ENCODE measurements around the gene MGAT3.

Gene MGAT3

DNA sequence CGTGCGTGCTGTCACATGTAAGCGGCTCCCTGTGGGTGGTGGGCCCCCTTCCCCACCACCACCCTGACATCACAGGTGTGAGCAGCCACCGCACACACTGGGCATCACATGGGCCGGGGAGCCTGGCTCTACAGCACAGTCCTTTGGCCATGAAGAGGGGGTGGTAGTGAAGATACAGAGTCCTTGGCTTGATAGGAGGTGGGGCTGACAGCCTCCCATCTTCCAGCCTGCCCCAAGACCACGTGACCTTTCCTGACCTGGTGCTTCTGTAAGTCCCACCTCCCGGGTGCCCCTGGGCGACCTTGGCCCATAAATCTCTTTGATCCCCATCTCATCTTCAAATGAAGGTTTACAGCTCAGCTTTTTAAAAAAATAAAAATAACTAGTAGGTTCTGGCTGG, 21.2 kb upstream of the MGAT3 start:
- H3K36me3 ChIP-seq (ENCODE audit: control insufficient read depth in 2 of 2, insufficient read depth in 2 of 2, low read length in 2 of 2), result peaks cover 5 to 10% of the 10 kb centered on the region in 2 donors
- peaks cover 26% of the 10 kb centered on the region for H3K4me1 ChIP-seq (ENCODE audit: control insufficient read depth, insufficient read depth, low read length)
- H3K27me3 ChIP-seq (ENCODE audit: control insufficient read depth in 1 of 2, insufficient read depth in 2 of 2, low read length in 2 of 2), result peaks cover 6 to 12% of the 10 kb centered on the region in 2 donors
- H3K27ac ChIP-seq (ENCODE audit: low read length), result no peak overlapping the region
- no peak overlapping the region for H3K4me3 ChIP-seq (ENCODE audit: low read length in 2 of 2)
- H3K9ac ChIP-seq (ENCODE audit: low read length in 2 of 2), result no peak overlapping the region
- H3K9me3 ChIP-seq (ENCODE audit: control insufficient read depth in 2 of 2, low read length in 2 of 2), result no peaks in the 10 kb centered on the region

DNA sequence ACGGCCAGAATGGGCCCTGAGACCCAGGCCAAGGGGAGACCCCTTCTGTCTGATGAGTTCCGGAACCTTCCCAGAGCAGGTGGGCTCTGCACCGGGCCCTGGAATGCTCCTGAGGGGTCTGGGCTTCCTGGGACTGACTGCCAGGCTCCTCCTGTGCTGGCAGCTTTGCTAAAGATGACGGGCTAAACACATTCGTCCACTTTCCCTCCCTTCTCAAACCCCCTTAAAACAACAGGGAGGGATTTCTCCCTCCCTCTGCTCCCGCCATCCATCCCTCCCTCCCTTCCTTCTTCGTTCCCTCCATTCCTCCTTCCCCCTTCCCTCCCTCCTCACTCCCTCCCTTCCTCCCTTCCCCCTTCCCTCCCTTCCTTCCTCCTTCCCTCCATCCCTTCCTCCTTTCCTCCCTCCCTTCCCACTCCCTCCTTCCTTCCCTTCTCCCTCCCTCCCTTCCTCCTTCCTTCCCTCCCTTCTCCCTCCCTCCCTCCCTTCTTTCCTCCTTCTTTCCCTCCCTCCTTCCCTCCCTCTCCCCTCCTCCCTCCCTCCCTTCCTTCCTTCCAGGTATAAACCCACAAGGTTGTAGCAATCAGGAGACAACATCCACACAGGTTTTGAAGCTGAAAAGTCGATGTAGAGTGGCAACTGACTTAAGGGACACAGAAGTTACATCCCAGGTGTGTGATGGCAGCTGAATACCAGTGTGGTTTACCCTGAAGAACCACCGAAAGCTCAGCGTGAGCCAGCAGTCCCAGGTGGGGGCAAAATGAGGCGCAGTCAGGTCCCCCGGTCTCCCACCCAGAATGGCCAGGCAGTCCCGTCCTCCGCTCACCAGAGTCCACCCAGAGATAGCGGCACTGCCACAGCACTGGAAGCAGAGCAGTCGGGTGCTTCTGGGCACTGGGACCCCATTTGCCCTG, 18.8 kb upstream of the MGAT3 start:
- peaks cover 11% of the 10 kb centered on the region for H3K4me1 ChIP-seq (ENCODE audit: control insufficient read depth, insufficient read depth, low read length)
- H3K27ac ChIP-seq (ENCODE audit: low read length), result no peak overlapping the region
- H3K27me3 ChIP-seq (ENCODE audit: control insufficient read depth in 1 of 2, insufficient read depth in 2 of 2, low read length in 2 of 2), result peaks cover 10 to 18% of the 10 kb centered on the region in 2 donors
- peaks cover 0 to 5% of the 10 kb centered on the region in 2 donors for H3K36me3 ChIP-seq (ENCODE audit: control insufficient read depth in 2 of 2, insufficient read depth in 2 of 2, low read length in 2 of 2)
- peak overlapping the region; percentile 43 to 52 for H3K4me3 ChIP-seq (ENCODE audit: low read length in 2 of 2)
- H3K9ac ChIP-seq (ENCODE audit: low read length in 2 of 2), result peak overlapping the region in 1 of 2 donors; percentile 33
- H3K9me3 ChIP-seq (ENCODE audit: control insufficient read depth in 2 of 2, low read length in 2 of 2), result no peaks in the 10 kb centered on the region

DNA sequence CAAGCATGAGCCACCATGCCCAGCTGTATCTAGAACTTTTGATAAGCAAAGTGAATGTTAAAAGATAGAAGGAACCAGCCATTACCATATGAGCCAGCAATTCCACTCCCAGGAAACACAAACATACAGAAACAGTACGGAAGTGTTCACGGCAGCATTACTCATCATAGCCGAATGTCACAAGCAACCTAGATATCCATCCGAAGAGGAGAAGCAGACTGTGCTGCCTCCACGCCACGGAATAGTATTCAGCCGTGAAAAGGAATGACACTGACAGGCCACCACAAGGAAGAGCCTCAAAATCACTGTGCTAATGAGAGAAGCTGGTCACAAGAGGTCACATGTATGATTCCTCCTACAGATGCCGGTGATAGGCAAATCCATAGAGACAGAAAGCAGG, 17.6 kb upstream of the MGAT3 start:
- H3K9ac ChIP-seq (ENCODE audit: low read length in 2 of 2), result no peak overlapping the region
- no peaks in the 10 kb centered on the region for H3K9me3 ChIP-seq (ENCODE audit: control insufficient read depth in 2 of 2, low read length in 2 of 2)
- H3K27ac ChIP-seq (ENCODE audit: low read length), result no peak overlapping the region
- peaks cover 9% of the 10 kb centered on the region for H3K4me1 ChIP-seq (ENCODE audit: control insufficient read depth, insufficient read depth, low read length)
- no peak overlapping the region for H3K4me3 ChIP-seq (ENCODE audit: low read length in 2 of 2)
- peaks cover 0 to 2% of the 10 kb centered on the region in 2 donors for H3K36me3 ChIP-seq (ENCODE audit: control insufficient read depth in 2 of 2, insufficient read depth in 2 of 2, low read length in 2 of 2)
- H3K27me3 ChIP-seq (ENCODE audit: control insufficient read depth in 1 of 2, insufficient read depth in 2 of 2, low read length in 2 of 2), result peaks cover 10 to 18% of the 10 kb centered on the region in 2 donors

DNA sequence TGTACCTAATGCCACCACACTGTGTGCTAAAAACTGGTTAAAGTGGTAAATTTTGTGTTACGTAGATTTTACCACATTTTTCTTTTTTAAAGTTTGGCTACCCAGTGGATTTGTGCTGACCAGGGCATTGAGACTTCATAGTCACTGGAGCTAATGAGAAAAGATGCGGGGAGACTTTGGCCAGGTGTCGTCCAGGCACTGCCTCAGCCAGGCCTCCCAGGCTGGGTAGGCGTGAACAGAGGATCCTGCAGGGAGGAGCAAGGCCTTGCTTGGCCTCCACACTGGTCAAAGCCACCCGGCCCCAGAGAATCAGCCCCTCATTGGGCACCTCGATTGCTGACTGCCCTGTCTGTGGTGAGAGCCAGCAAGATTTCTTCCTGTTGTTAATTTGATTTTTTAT, 13.4 kb upstream of the MGAT3 start:
- Histone ChIP-seq H3K9me3 (ENCODE audit: control insufficient read depth in 2 of 2, low read length in 2 of 2) (no peaks in the 10 kb centered on the region), H3K27me3 (ENCODE audit: control insufficient read depth in 1 of 2, insufficient read depth in 2 of 2, low read length in 2 of 2) (peaks cover 10 to 24% of the 10 kb centered on the region in 2 donors), H3K36me3 (ENCODE audit: control insufficient read depth in 2 of 2, insufficient read depth in 2 of 2, low read length in 2 of 2) (no peaks in the 10 kb centered on the region), H3K4me3 (ENCODE audit: low read length in 2 of 2) (no peak overlapping the region), H3K9ac (ENCODE audit: low read length in 2 of 2) (no peak overlapping the region), H3K4me1 (ENCODE audit: control insufficient read depth, insufficient read depth, low read length) (no peaks in the 10 kb centered on the region), H3K27ac (ENCODE audit: low read length) (no peak overlapping the region)

DNA sequence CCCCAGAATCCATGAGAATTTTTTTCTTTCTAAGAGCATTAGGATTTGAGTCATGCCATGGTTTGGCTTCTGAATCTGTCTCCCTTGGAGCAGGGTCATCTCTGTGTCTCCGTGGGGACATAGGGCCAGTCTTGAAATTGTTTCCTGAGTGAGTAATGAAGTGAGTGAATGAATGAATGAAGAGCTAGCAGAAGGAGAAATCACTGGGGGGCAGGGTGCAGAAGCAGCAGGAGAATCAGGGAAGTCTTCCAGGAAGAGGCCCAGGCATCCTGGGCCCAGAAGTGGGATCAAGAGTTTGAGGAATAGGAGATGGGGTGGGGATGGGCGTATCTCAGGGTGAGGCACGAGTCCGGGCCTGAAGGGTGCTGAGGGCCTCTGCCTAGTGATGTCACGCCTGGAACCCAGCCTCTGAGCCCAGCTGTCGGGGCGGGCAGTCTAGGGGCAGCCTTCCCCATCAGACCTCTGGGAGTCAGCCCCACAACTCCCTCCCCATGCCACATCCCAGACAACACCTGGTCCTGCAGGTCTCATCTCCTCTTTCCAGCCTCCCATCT, 12.5 kb upstream of the MGAT3 start:
- no peak overlapping the region for H3K9ac ChIP-seq (ENCODE audit: low read length in 2 of 2)
- H3K27me3 ChIP-seq (ENCODE audit: control insufficient read depth in 1 of 2, insufficient read depth in 2 of 2, low read length in 2 of 2), result peaks cover 9 to 18% of the 10 kb centered on the region in 2 donors
- H3K9me3 ChIP-seq (ENCODE audit: control insufficient read depth in 2 of 2, low read length in 2 of 2), result no peaks in the 10 kb centered on the region
- no peak overlapping the region for H3K4me3 ChIP-seq (ENCODE audit: low read length in 2 of 2)
- H3K27ac ChIP-seq (ENCODE audit: low read length), result no peak overlapping the region
- H3K4me1 ChIP-seq (ENCODE audit: control insufficient read depth, insufficient read depth, low read length), result no peaks in the 10 kb centered on the region
- no peaks in the 10 kb centered on the region for H3K36me3 ChIP-seq (ENCODE audit: control insufficient read depth in 2 of 2, insufficient read depth in 2 of 2, low read length in 2 of 2)

DNA sequence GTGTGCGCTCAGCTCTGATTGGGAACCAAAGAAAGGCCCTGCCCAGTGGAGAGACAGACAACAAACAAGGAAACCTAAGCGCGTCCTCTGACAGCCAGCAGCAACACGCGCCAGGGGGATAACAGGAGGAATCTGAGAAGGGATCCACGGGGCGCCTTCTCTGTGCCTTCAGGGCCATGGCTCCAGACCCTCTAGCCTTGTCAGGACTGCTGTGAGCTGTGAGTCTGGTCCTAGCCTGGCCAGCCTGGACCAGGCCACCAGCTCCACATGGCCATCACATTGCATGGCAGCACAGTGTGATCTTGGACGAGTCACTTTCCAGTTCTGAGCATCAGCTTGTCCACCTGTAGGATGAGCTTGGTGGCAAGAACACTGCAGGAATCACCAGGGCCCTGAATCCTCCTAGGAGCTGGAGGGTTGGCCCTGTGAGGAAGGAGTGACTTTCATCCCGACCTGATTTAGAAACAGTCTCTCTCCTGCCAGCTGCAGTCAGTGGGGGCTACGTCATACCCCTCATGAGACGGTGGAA, 11.8 kb upstream of the MGAT3 start:
- H3K9ac ChIP-seq (ENCODE audit: low read length in 2 of 2), result no peak overlapping the region
- peaks cover 6 to 14% of the 10 kb centered on the region in 2 donors for H3K27me3 ChIP-seq (ENCODE audit: control insufficient read depth in 1 of 2, insufficient read depth in 2 of 2, low read length in 2 of 2)
- no peak overlapping the region for H3K4me3 ChIP-seq (ENCODE audit: low read length in 2 of 2)
- no peaks in the 10 kb centered on the region for H3K9me3 ChIP-seq (ENCODE audit: control insufficient read depth in 2 of 2, low read length in 2 of 2)
- no peaks in the 10 kb centered on the region for H3K4me1 ChIP-seq (ENCODE audit: control insufficient read depth, insufficient read depth, low read length)
- no peak overlapping the region for H3K27ac ChIP-seq (ENCODE audit: low read length)
- no peaks in the 10 kb centered on the region for H3K36me3 ChIP-seq (ENCODE audit: control insufficient read depth in 2 of 2, insufficient read depth in 2 of 2, low read length in 2 of 2)

DNA sequence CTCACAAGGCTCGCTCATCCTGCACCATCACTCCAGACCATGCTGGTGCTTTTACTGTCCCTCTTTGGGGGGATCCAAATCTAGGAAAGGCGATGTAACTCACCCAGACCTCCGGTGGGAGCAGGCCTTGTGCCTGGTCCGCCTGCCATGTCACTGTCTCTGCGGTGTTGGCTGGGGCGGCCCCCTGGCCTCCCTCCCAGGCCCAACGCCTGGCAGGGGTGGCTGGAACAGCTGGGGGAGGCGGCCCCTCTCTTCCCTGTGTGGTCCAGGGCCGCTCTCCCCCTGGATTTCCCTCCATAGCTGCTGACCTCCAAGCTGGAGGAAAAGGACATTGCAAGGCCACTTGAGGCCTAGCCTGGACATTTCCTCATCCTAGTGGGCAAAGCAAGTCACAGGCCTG, 11.1 kb upstream of the MGAT3 start:
- H3K4me1 ChIP-seq (ENCODE audit: control insufficient read depth, insufficient read depth, low read length), result no peaks in the 10 kb centered on the region
- peaks cover 6 to 12% of the 10 kb centered on the region in 2 donors for H3K27me3 ChIP-seq (ENCODE audit: control insufficient read depth in 1 of 2, insufficient read depth in 2 of 2, low read length in 2 of 2)
- H3K36me3 ChIP-seq (ENCODE audit: control insufficient read depth in 2 of 2, insufficient read depth in 2 of 2, low read length in 2 of 2), result no peaks in the 10 kb centered on the region
- no peaks in the 10 kb centered on the region for H3K9me3 ChIP-seq (ENCODE audit: control insufficient read depth in 2 of 2, low read length in 2 of 2)
- no peak overlapping the region for H3K9ac ChIP-seq (ENCODE audit: low read length in 2 of 2)
- H3K27ac ChIP-seq (ENCODE audit: low read length), result no peak overlapping the region
- H3K4me3 ChIP-seq (ENCODE audit: low read length in 2 of 2), result no peak overlapping the region

DNA sequence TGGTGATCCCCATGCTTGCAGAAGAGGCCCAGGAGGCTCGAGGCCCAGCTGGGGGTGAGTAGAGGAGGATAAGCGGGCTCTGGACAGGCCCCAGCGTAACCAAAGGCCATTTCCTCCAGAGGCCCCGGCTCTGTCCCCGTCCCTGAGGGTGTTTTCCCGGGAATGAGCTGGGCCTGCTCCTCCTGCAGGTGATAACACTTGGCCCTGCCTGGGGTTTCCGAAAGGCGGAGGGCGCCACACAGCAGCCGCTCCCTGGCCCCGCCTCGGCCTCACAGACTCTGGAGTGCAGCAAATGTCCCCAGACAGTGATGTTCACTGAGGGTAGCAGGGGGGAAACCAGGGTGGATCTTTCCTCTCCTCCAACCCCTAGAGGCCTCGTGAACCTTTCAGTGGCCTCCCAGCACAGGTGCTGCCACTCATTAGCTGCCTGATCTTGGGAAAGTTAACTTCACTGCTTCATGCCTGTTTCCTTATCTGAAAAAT, 10.5 kb upstream of the MGAT3 start:
- Histone ChIP-seq H3K9ac (ENCODE audit: low read length in 2 of 2) (no peak overlapping the region), H3K4me1 (ENCODE audit: control insufficient read depth, insufficient read depth, low read length) (no peaks in the 10 kb centered on the region), H3K9me3 (ENCODE audit: control insufficient read depth in 2 of 2, low read length in 2 of 2) (no peaks in the 10 kb centered on the region), H3K4me3 (ENCODE audit: low read length in 2 of 2) (no peak overlapping the region), H3K27me3 (ENCODE audit: control insufficient read depth in 1 of 2, insufficient read depth in 2 of 2, low read length in 2 of 2) (peaks cover 3 to 8% of the 10 kb centered on the region in 2 donors), H3K36me3 (ENCODE audit: control insufficient read depth in 2 of 2, insufficient read depth in 2 of 2, low read length in 2 of 2) (no peaks in the 10 kb centered on the region), H3K27ac (ENCODE audit: low read length) (no peak overlapping the region)

DNA sequence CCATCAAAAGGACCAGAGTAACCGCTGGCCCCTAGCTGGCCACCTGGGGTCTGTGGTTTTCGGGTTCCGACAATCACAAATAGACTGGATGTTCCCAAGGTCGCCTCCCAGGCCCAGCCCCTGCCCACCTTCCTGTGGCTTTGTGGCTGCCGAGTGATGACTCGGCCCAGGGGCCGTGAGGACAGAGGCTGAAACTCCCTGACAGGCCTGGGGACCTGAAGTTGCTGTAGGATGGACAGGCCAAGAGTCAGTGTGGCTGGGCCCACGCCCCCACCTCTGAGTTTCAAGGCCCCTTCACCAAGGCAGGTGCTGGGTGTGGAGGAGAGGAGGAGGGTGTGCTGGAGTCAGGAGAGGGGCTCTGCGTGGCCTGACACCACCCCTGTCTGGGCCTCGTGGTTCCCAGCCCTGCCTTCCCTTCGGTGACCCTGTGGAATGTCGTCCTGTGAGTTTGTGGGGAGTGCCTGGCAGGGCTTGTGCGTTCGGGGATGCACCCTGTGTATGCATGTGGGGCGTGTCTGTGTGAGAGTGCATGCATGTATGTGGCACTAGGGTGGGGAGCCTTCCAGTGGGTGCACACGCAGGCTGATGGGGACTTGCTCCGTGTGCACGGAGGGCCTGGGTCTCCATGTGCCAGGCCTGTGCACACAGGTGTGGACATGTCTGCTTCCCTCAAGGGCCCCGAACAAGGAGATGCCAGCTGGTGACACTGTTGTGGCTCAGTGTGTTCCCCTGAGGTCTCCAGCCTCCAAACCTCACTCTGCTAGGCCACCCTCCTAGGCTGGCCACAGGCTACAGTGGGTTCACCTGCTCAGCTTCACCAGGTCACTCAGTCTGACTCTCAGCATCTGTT, 8.4 kb upstream of the MGAT3 start:
- H3K27me3 ChIP-seq (ENCODE audit: control insufficient read depth in 1 of 2, insufficient read depth in 2 of 2, low read length in 2 of 2), result peaks cover 2 to 6% of the 10 kb centered on the region in 2 donors
- H3K4me3 ChIP-seq (ENCODE audit: low read length in 2 of 2), result no peak overlapping the region
- no peaks in the 10 kb centered on the region for H3K4me1 ChIP-seq (ENCODE audit: control insufficient read depth, insufficient read depth, low read length)
- no peak overlapping the region for H3K9ac ChIP-seq (ENCODE audit: low read length in 2 of 2)
- H3K36me3 ChIP-seq (ENCODE audit: control insufficient read depth in 2 of 2, insufficient read depth in 2 of 2, low read length in 2 of 2), result no peaks in the 10 kb centered on the region
- H3K9me3 ChIP-seq (ENCODE audit: control insufficient read depth in 2 of 2, low read length in 2 of 2), result no peaks in the 10 kb centered on the region
- no peak overlapping the region for H3K27ac ChIP-seq (ENCODE audit: low read length)

DNA sequence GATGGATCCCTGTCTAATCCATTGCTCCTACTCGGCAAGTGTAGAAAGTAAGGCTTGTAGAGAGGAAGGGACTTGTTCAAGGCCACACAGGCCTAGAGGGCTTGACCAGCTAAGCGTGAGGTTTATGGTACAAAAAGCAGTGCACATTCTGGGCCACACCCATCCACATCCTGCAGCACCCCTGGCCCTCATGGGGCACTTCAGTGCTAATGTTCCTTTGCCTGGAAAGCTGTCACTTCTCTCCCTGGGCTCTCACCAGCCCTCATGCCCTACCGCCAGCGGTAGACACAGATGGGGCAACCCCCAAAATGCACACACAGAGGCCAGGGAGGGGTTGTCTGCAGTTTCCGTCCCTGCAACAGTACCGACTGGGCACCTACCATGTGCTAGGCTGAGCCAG, 7.1 kb upstream of the MGAT3 start:
- no peaks in the 10 kb centered on the region for H3K9me3 ChIP-seq (ENCODE audit: control insufficient read depth in 2 of 2, low read length in 2 of 2)
- H3K27ac ChIP-seq (ENCODE audit: low read length), result no peak overlapping the region
- H3K4me1 ChIP-seq (ENCODE audit: control insufficient read depth, insufficient read depth, low read length), result peaks cover 3% of the 10 kb centered on the region
- H3K27me3 ChIP-seq (ENCODE audit: control insufficient read depth in 1 of 2, insufficient read depth in 2 of 2, low read length in 2 of 2), result peaks cover 2 to 6% of the 10 kb centered on the region in 2 donors
- H3K36me3 ChIP-seq (ENCODE audit: control insufficient read depth in 2 of 2, insufficient read depth in 2 of 2, low read length in 2 of 2), result no peaks in the 10 kb centered on the region
- no peak overlapping the region for H3K4me3 ChIP-seq (ENCODE audit: low read length in 2 of 2)
- no peak overlapping the region for H3K9ac ChIP-seq (ENCODE audit: low read length in 2 of 2)
